HepG2 (cell line): ENCODE data around the gene KIF3C. TPM values are rescaled to one million over a fixed set of nuclear protein-coding genes. Genes with fewer than 3 reads are reported as not detected.

ENCODE experiments used
- ATAC-seq: fragments of 200-7000 bp; cut with Tn5 transposase; 3 replicates; pipeline ENCODE4 v1.9.1; 2020; ENCODE audit warnings: mild to moderate bottlenecking, moderate library complexity
- BruUV-seq: library from RNA; stranded (reverse); fragments of 400-500 nt; replicated peaks from 2 replicates; lab custom pipeline; 2021; lab: Mats Ljungman, UMichigan
- CTCF ChIA-PET: fragments of 300-600 bp; formaldehyde crosslinking; extraction: SDS; loops from one replicate; lab custom pipeline; 2021; ENCODE audit warnings: low total read pairs, inconsistent platforms, low intra/inter-chr PET ratio; lab: Yijun Ruan, JAX
- POLR2A ChIA-PET: fragments of 350-600 bp; sonication (Branson Sonifier 250); formaldehyde crosslinking; loops from one replicate; lab custom pipeline; 2020; ENCODE audit warnings: antibody characterized with exemption, inconsistent platforms; lab: Yijun Ruan, JAX
- DNase-seq: peaks from one replicate; pipeline ENCODE4 v3.0.0-alpha.2; 2015; ENCODE audit warnings: low spot score
- FAIRE-seq: peaks from 3 replicates; lab custom pipeline; 2011; peaks lifted over from hg19 to GRCh38; lab: Jason Lieb, UNC
- H2AFZ ChIP-seq: one replicate; pipeline ENCODE4 v1.6.1; 2011; ENCODE audit warnings: low read length, inconsistent platforms
- H3K27ac ChIP-seq: fragments of 300-600 bp; 3 replicates; pipeline ENCODE4 v1.8.0; 2011; ENCODE audit warnings: mixed run types, mild to moderate bottlenecking, mixed read lengths, low read length, inconsistent platforms; ENCODE audit not compliant: insufficient read depth; ENCODE audit errors: extremely low read length
- H3K27me3 ChIP-seq, 2 experiments: fragments of 200-600 bp in 1 of 2; 2 replicates in 1 of 2; 3 replicates in 1 of 2; pipeline versions ENCODE4 v1.6.0 to v1.8.0; 2011; ENCODE audit warnings: low read length in 2 of 2, mild to moderate bottlenecking in 2 of 2, moderate library complexity in 2 of 2, inconsistent platforms in 1 of 2; ENCODE audit not compliant: insufficient read depth in 2 of 2, control insufficient read depth in 1 of 2
- H3K36me3 ChIP-seq, 2 experiments: fragments of 200-600 bp in 1 of 2; replicated peaks in 1 of 2; 2 replicates in 1 of 2; 3 replicates in 1 of 2; pipeline versions ENCODE4 v1.5.1 to v1.8.0; 2011; ENCODE audit warnings: low read length in 2 of 2, inconsistent platforms in 1 of 2; ENCODE audit not compliant: insufficient read depth in 2 of 2, control insufficient read depth in 1 of 2
- H3K4me1 ChIP-seq: 2 replicates; pipeline ENCODE4 v1.5.1; 2012; ENCODE audit warnings: low read length, inconsistent platforms; ENCODE audit not compliant: insufficient read depth
- H3K4me2 ChIP-seq: 2 replicates; pipeline ENCODE4 v1.6.0; 2011; ENCODE audit warnings: low read depth, low read length, inconsistent platforms
- H3K4me3 ChIP-seq, 3 experiments: fragments of 200-600 bp in 1 of 3; sonication (generic), shearing (Covaris generic) in 1 of 3; replicated peaks in 1 of 3; 2 replicates each; pipeline ENCODE4 v1.5.1; 2011 to 2016; ENCODE audit warnings: low read length in 3 of 3, inconsistent platforms in 2 of 3, low read depth in 2 of 3, mild to moderate bottlenecking in 2 of 3, control low read depth in 1 of 3, mixed read lengths in 1 of 3; ENCODE audit not compliant: insufficient read depth in 1 of 3
- H3K79me2 ChIP-seq: one replicate; pipeline ENCODE4 v1.6.1; 2011; ENCODE audit warnings: low read length, inconsistent platforms; ENCODE audit not compliant: insufficient read depth
- H3K9ac ChIP-seq: 2 replicates; pipeline ENCODE4 v1.6.0; 2011; ENCODE audit warnings: mild to moderate bottlenecking, low read depth, low read length, inconsistent platforms; ENCODE audit not compliant: insufficient read depth
- H3K9me3 ChIP-seq: 2 replicates; pipeline ENCODE4 v1.5.1; 2012; ENCODE audit warnings: mild to moderate bottlenecking, low read length
- H4K20me1 ChIP-seq: 2 replicates; pipeline ENCODE4 v1.6.0; 2011; ENCODE audit warnings: inconsistent platforms, mild to moderate bottlenecking, low read length, moderate library complexity; ENCODE audit not compliant: insufficient read depth
- DRAP1 ChIP-seq: IDR thresholded peaks from 2 replicates; pipeline ENCODE4 v1.6.1; 2016; ENCODE audit warnings: missing genetic modification reagents, missing compliant biosample characterization
- IKZF4 ChIP-seq: sonication (generic); formaldehyde crosslinking; IDR thresholded peaks from 2 replicates; pipeline ENCODE4 v1.5.1; 2020; ENCODE audit warnings: borderline replicate concordance, mild to moderate bottlenecking, low read depth, missing genetic modification reagents; ENCODE audit errors: not compliant biosample characterization
- SAP130 ChIP-seq: IDR thresholded peaks from 2 replicates; pipeline ENCODE4 v1.6.1; 2016; ENCODE audit warnings: low read depth
- SMAD1 ChIP-seq: sonication (generic); formaldehyde crosslinking; IDR thresholded peaks from 2 replicates; pipeline ENCODE4 v1.4.0; 2020; ENCODE audit warnings: missing genetic modification reagents, low read depth, mild to moderate bottlenecking, borderline replicate concordance
- ZBTB49 ChIP-seq: sonication (generic); formaldehyde crosslinking; IDR thresholded peaks from 2 replicates; pipeline ENCODE4 v1.4.0; 2020; ENCODE audit warnings: missing genetic modification reagents, borderline replicate concordance
- ZNF124 ChIP-seq: sonication (generic); formaldehyde crosslinking; IDR thresholded peaks from 2 replicates; pipeline ENCODE4 v1.4.0; 2020; ENCODE audit warnings: missing genetic modification reagents
- WGBS: methylation state at CpG from one replicate; pipeline ENCODE4 v1.1.6; 2017; ENCODE audit warnings: low lambda C conversion rate; 5-methylcytosine and 5-hydroxymethylcytosine counted together
- in situ Hi-C: cut with HindIII; loops from 2 replicates; pipeline ENCODE4 v1.10.0; 2017; ENCODE audit warnings: low pct_unique_long_range_greater_than_20kb; ENCODE audit not compliant: extremely low pct_ligation_motif_present
- intact Hi-C: fragments of 100-400 bp; cut with micrococcal nuclease; formaldehyde crosslinking; loops from one replicate; pipeline ENCODE4 v1.10.0; 2022; ENCODE audit not compliant: unreplicated experiment
- polyA plus RNA-seq, 8 experiments: library from polyadenylated mRNA; depleted of rRNA in 3 of 8; stranded (reverse) in 7 of 8; unstranded in 1 of 8; fragments of >200 nt; fragmentation: Illumina TruSeq in 4 of 8; extraction: Trizol in 4 of 8; gene quantifications; 2 replicates each; pipeline versions ENCODE4 v1.2.1 to v1.2.3, GENCODE V29; 2011 to 2016; ENCODE audit warnings: low read depth in 4 of 8, missing spikeins in 1 of 8, mixed read lengths in 1 of 8; ENCODE audit not compliant: insufficient read depth in 1 of 8
- total RNA-seq, 5 experiments: library from RNA; depleted of rRNA; stranded (reverse); fragments of >200 nt; fragmentation: Illumina TruSeq; extraction: Trizol; gene quantifications; 2 replicates each; pipeline ENCODE4 v1.2.3, GENCODE V29; 2016; ENCODE audit warnings: low read depth in 1 of 5
- TF ChIP-seq, protein P1 (sequence below): sonication (generic); formaldehyde crosslinking; conservative IDR thresholded peaks from 2 replicates; pipeline ENCODE4 v1.4.0; 2020; ENCODE audit warnings: mild to moderate bottlenecking, missing genetic modification reagents, moderate library complexity
- TF ChIP-seq, protein P2 (sequence below): sonication (generic); formaldehyde crosslinking; IDR thresholded peaks from 2 replicates; pipeline ENCODE4 v1.5.0; 2020; ENCODE audit warnings: mild to moderate bottlenecking, missing genetic modification reagents

The KIF3C gene
- total and polyA plus RNA-seq, 2 of the 13 experiments (the other 11 are each of a cell fraction or from before 2014, with no cell fraction given), result 3.6 to 4.9 TPM

DNA sequence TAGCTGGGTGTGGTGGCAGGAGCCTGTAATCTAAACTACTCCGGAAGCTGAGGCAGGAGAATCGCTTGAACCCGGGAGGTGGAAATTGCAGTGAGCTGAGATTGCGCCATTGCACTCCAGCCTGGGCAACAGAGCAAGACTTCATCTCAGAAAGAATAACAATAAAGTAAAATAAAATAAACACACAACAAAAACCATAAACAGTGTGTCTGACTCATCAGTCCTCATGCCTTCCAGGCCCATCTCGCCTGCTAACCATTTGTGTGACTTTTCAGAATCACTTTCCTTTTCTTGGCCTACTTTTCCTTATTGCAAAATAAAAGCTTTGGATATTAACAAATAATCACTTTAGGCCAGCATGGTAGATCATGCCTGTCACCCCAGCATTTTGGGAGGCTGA, 62.0 kb downstream of the KIF3C start:
- no peak for FAIRE-seq
- no peak for TF ChIP-seq ZBTB49 (CRISPR knock-in tag)
- TF ChIP-seq ZNF124 (CRISPR knock-in tag), result no peak
- TF ChIP-seq SAP130 (CRISPR knock-in tag), result no peak
- no peak for TF ChIP-seq SMAD1 (CRISPR knock-in tag)
- no peak for TF ChIP-seq IKZF4 (CRISPR knock-in tag)
- no peak for TF ChIP-seq DRAP1 (CRISPR knock-in tag)
- TF ChIP-seq, protein P1, sequence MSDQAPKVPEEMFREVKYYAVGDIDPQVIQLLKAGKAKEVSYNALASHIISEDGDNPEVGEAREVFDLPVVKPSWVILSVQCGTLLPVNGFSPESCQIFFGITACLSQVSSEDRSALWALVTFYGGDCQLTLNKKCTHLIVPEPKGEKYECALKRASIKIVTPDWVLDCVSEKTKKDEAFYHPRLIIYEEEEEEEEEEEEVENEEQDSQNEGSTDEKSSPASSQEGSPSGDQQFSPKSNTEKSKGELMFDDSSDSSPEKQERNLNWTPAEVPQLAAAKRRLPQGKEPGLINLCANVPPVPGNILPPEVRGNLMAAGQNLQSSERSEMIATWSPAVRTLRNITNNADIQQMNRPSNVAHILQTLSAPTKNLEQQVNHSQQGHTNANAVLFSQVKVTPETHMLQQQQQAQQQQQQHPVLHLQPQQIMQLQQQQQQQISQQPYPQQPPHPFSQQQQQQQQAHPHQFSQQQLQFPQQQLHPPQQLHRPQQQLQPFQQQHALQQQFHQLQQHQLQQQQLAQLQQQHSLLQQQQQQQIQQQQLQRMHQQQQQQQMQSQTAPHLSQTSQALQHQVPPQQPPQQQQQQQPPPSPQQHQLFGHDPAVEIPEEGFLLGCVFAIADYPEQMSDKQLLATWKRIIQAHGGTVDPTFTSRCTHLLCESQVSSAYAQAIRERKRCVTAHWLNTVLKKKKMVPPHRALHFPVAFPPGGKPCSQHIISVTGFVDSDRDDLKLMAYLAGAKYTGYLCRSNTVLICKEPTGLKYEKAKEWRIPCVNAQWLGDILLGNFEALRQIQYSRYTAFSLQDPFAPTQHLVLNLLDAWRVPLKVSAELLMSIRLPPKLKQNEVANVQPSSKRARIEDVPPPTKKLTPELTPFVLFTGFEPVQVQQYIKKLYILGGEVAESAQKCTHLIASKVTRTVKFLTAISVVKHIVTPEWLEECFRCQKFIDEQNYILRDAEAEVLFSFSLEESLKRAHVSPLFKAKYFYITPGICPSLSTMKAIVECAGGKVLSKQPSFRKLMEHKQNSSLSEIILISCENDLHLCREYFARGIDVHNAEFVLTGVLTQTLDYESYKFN (CRISPR knock-in tag), result no peak
- TF ChIP-seq, protein P2, sequence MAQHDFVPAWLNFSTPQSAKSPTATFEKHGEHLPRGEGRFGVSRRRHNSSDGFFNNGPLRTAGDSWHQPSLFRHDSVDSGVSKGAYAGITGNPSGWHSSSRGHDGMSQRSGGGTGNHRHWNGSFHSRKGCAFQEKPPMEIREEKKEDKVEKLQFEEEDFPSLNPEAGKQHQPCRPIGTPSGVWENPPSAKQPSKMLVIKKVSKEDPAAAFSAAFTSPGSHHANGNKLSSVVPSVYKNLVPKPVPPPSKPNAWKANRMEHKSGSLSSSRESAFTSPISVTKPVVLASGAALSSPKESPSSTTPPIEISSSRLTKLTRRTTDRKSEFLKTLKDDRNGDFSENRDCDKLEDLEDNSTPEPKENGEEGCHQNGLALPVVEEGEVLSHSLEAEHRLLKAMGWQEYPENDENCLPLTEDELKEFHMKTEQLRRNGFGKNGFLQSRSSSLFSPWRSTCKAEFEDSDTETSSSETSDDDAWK, result no peak
- WGBS, result 45% methylated on average over 5 of the region's 5 CpGs
- H3K9me3 ChIP-seq, result no peaks in the 10 kb centered on the region
- H3K27me3 ChIP-seq, result no peaks in the 10 kb centered on the region; a peak in 1 of 5 replicates
- CTCF ChIA-PET, result no interaction called here
- no peak overlapping the region for H3K27ac ChIP-seq
- no peak for DNase-seq
- POLR2A ChIA-PET, result no interaction called here
- BruUV-seq, result no TSS peak
- no peak overlapping the region for H3K9ac ChIP-seq
- H3K4me3 ChIP-seq, result no peak overlapping the region
- ATAC-seq, result no peak
- H3K79me2 ChIP-seq, result no peaks in the 10 kb centered on the region
- H3K4me1 ChIP-seq, result peaks cover 7% of the 10 kb centered on the region
- H4K20me1 ChIP-seq, result no peaks in the 10 kb centered on the region
- intact Hi-C loops, result no loop called here
- in situ Hi-C loops, result no loop called here
- H3K4me2 ChIP-seq, result no peak overlapping the region
- H2AFZ ChIP-seq, result no peak overlapping the region
- H3K36me3 ChIP-seq, result no peaks in the 10 kb centered on the region
